Measurements from ENCODE around the gene AANAT. TPM values are rescaled to one million over a fixed set of nuclear protein-coding genes. Genes with fewer than 3 reads are reported as not detected.

Gene AANAT
- total RNA-seq, 1 donor from 2014 or later: not detected

- no peak for DNase-seq (ENCODE audit: low read depth)
These were observed 618 bp downstream of the AANAT start for GRCh38 chr17:76467809-76468633.

GRCh38 chr17:76468634-76469010 lies 1.2 kb downstream of the AANAT start:
- DNase-seq (ENCODE audit: low read depth): no peak

- DNase-seq (ENCODE audit: low read depth): no peak
These were observed 1.9 kb downstream of the AANAT start for GRCh38 chr17:76469076-76469990.

- no peak for DNase-seq (ENCODE audit: low read depth)
These were observed 2.8 kb downstream of the AANAT start for GRCh38 chr17:76469991-76470739.

GRCh38 chr17:76471498-76472257 lies 4.3 kb downstream of the AANAT start:
- no peak for DNase-seq (ENCODE audit: low read depth)

- DNase-seq (ENCODE audit: low read depth): no peak
These were observed 4.8 kb downstream of the AANAT start for GRCh38 chr17:76472258-76472645.

- no peak for DNase-seq (ENCODE audit: low read depth)
These were observed 5.3 kb downstream of the AANAT start for GRCh38 chr17:76472726-76473125.

GRCh38 chr17:76473541-76473985 lies 6.2 kb downstream of the AANAT start:
- no peak for DNase-seq (ENCODE audit: low read depth)

GRCh38 chr17:76474238-76474637 lies 6.8 kb downstream of the AANAT start:
- no peak for DNase-seq (ENCODE audit: low read depth)

- DNase-seq (ENCODE audit: low read depth): no peak
These were observed 7.5 kb downstream of the AANAT start for GRCh38 chr17:76474894-76475293.

- DNase-seq (ENCODE audit: low read depth): no peak
These were observed 7.9 kb downstream of the AANAT start for GRCh38 chr17:76475302-76475701.

GRCh38 chr17:76476736-76477135 lies 9.3 kb downstream of the AANAT start:
- DNase-seq (ENCODE audit: low read depth): no peak

GRCh38 chr17:76477576-76477975 lies 10.2 kb downstream of the AANAT start:
- no peak for DNase-seq (ENCODE audit: low read depth)

- DNase-seq (ENCODE audit: low read depth): no peak
These were observed 10.7 kb downstream of the AANAT start for GRCh38 chr17:76478097-76478496.

- DNase-seq (ENCODE audit: low read depth): no peak
These were observed 11.5 kb downstream of the AANAT start for GRCh38 chr17:76478730-76479514.

- no peak for DNase-seq (ENCODE audit: low read depth)
These were observed 12.2 kb downstream of the AANAT start for GRCh38 chr17:76479515-76480060.

GRCh38 chr17:76480632-76481031 lies 13.2 kb downstream of the AANAT start:
- no peak for DNase-seq (ENCODE audit: low read depth)

GRCh38 chr17:76481071-76481655 lies 13.8 kb downstream of the AANAT start:
- peak; percentile 67 for DNase-seq (ENCODE audit: low read depth)

GRCh38 chr17:76484228-76484725 lies 16.9 kb downstream of the AANAT start:
- no peak for DNase-seq (ENCODE audit: low read depth)

Data from myocyte (in vitro differentiated cells).